ENCODE results near the gene SAG. TPM values are rescaled to one million over a fixed set of nuclear protein-coding genes. Genes with fewer than 3 reads are reported as not detected.

SAG gene
- total RNA-seq, 1 donor: not detected

DNA sequence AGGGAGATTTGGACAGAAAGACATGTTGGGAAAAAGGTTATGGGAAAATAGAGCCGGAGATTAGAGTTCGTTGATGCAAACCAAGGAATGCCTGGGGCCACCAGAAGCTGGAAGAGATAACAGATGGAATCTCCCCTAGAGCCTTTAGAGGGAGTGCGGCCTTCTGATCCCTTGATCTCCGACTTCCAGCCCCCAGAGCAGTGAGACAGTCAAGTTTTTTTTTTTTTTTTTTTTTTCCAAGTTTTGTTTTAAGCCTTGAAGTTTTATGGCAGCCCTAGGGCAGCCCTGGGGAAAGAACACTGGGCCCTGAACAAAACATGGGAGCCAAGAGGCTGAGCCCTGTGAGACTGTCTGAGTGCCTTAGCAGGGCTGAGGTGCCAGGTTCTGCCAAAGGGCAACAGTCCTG is 53.2 kb downstream of the SAG start:
- H3K4me3 ChIP-seq (ENCODE audit: low read depth, low read length): no peak overlapping the region
- TF ChIP-seq, protein P1, sequence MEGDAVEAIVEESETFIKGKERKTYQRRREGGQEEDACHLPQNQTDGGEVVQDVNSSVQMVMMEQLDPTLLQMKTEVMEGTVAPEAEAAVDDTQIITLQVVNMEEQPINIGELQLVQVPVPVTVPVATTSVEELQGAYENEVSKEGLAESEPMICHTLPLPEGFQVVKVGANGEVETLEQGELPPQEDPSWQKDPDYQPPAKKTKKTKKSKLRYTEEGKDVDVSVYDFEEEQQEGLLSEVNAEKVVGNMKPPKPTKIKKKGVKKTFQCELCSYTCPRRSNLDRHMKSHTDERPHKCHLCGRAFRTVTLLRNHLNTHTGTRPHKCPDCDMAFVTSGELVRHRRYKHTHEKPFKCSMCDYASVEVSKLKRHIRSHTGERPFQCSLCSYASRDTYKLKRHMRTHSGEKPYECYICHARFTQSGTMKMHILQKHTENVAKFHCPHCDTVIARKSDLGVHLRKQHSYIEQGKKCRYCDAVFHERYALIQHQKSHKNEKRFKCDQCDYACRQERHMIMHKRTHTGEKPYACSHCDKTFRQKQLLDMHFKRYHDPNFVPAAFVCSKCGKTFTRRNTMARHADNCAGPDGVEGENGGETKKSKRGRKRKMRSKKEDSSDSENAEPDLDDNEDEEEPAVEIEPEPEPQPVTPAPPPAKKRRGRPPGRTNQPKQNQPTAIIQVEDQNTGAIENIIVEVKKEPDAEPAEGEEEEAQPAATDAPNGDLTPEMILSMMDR (IDR thresholded peaks at IDR 0.05; ENCODE audit: insufficient read depth, low read depth, low read length): no peak
- DNase-seq (ENCODE audit: low read depth): peak; percentile 85

DNA sequence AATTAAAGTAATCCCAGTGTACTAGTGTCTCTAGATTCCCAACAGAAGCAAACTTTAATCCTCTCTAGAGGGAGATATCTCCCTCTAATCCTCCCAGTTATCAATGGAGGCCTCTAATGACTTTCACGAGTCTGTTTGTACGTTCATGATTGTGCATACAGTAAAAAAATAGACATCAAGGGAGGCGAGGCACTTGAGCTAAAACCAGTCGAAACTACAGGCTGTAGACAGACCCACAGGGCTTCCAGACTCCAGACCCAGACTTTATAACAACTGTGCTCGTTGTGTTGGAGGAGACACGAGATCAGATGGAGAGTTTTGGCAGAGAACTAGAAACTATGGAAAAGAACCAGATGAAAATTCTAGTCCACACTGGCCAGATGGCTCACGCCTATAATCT is 53.7 kb downstream of the SAG start:
- TF ChIP-seq, protein P1 (IDR thresholded peaks at IDR 0.05; ENCODE audit: insufficient read depth, low read depth, low read length): no peak
- no peak overlapping the region for H3K4me3 ChIP-seq (ENCODE audit: low read depth, low read length)

DNA sequence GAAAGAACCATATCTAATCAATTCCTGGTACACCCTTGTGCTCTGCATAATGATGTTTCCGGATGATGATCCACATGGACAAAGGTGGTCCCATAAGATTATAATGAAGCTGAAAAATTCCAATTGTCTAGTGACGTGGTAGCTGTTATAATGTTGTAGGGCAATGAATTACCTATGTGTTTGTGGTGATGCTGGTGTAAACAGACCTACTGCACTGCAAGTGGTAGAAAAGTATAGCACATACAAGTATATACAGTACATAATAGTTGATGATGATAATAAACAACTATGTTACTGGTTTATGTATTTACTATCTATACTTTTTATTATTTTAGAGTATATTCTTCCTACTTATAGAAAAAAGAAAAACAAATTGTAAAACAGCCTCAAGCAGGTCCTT is 55.1 kb downstream of the SAG start:
- no peak for DNase-seq (ENCODE audit: low read depth)
- no peak overlapping the region for H3K4me3 ChIP-seq (ENCODE audit: low read depth, low read length)
- TF ChIP-seq, protein P1 (IDR thresholded peaks at IDR 0.05; ENCODE audit: insufficient read depth, low read depth, low read length): no peak

More for the DNA sequence above, 53.7 kb downstream of the SAG start:
- peak; percentile 56 for DNase-seq (ENCODE audit: low read depth)

DNA sequence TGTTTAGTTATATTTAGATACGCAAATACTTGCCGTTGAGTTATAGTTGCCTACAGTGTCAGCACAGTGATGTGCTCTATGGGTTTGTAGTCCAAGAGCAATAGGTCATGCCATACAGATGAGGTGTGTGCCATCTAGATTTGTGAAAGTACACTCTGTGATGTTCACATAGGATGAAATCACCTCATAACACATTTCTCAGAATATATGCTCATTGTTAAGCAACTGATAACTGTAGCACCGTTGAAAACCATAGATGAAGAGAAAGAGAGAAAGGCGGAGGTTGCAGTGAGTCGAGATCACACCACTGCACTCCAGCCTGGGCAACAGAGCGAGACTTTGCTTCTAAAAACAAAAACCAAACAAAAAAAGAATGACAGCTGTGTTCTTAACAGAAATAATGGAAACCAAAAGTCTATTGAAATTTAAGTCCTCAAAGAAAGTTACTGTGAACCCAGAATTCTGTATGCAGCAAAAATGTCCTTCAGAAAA is 56.2 kb downstream of the SAG start:
- DNase-seq (ENCODE audit: low read depth): no peak
- no peak overlapping the region for H3K4me3 ChIP-seq (ENCODE audit: low read depth, low read length)
- TF ChIP-seq, protein P1 (IDR thresholded peaks at IDR 0.05; ENCODE audit: insufficient read depth, low read depth, low read length): no peak

DNA sequence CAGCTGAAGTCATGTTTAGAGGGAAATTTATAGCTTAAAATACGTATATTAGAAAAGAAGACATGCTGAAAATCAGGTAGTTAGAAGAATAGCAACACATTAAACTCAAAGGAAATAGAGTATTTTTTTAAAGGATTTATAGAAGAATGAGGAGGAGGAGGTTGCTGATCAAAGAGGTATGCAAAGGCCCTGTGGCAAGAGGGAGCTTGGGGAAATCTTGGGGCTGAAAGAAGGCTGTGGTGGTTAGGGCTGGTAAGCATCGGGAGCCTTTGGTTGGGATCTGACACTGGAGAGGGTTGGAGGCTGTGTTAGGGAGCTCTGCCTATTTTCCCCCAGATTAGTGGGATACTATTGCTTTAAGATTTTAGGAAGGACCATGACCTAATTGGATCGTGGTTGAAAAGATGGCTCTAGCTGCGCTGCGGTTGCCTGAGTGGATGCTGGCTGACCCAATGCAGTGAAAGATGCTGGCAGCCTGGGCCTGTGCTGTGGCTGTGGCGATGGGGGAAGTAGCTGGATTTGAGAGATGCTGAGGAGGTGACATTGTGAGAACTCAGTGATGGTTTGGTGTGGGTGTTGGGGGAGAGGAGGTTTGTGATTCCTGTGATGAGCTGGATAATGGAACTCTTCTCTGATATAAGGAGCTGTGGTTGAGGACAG is 58.4 kb downstream of the SAG start:
- no peak overlapping the region for H3K4me3 ChIP-seq (ENCODE audit: low read depth, low read length)
- TF ChIP-seq, protein P1 (IDR thresholded peaks at IDR 0.05; ENCODE audit: insufficient read depth, low read depth, low read length): no peak
- no peak for DNase-seq (ENCODE audit: low read depth)

DNA sequence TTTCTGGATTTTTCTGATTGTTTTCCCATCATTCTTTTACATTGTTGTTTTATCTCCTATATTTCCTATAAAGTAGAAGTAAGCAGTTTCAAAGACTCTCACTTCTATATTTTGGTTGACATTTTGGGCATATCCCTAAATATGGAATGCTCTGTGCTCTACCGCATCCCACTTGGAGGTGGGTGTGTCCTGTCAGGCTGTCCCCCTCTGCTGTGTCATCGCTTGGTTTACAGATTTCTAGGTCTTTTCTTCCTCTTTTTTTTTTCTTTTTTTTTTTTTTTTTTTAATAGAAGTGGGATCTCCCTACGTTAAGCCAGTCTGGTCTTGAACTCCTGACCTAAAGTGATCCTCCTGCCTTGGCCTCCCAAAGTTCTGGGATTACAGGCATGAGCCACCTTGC is 60.0 kb downstream of the SAG start:
- H3K4me3 ChIP-seq (ENCODE audit: low read depth, low read length): no peak overlapping the region
- DNase-seq (ENCODE audit: low read depth): no peak
- TF ChIP-seq, protein P1 (IDR thresholded peaks at IDR 0.05; ENCODE audit: insufficient read depth, low read depth, low read length): no peak

DNA sequence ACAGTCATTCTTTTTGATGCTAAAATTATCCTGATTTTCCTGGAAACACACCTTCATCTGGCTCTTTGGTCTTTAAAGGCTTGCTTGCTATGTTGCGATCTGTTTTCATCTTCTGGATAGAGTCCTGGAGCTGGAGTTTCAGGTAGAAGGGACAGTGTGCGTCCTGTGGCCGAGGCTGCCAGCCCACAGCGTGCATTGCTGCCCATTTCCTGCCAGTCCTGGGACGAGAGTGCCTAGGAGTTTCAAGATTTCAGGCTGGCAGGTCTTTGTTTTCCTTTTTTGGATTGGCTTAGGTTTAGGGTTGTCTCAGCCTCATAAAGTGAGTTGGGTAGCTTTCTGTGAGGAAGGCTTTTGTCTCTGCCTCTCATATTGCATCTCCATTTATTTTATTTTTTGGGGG is 61.1 kb downstream of the SAG start:
- H3K4me3 ChIP-seq (ENCODE audit: low read depth, low read length): no peak overlapping the region
- TF ChIP-seq, protein P1 (IDR thresholded peaks at IDR 0.05; ENCODE audit: insufficient read depth, low read depth, low read length): no peak

More for the DNA sequence above, 61.1 kb downstream of the SAG start:
- no peak for DNase-seq (ENCODE audit: low read depth)
